Endothelial cell of umbilical vein (primary cell): ENCODE results near the gene GRID1. TPM values are rescaled to one million over a fixed set of nuclear protein-coding genes. Genes with fewer than 3 reads are reported as not detected.

ENCODE experiments used
- BruUV-seq: library from RNA; stranded (reverse); fragments of 400-500 nt; replicated peaks from 2 replicates; lab custom pipeline; 2021; lab: Mats Ljungman, UMichigan
- CTCF ChIA-PET: fragments of 300-600, 350-600 bp; sonication (Branson Sonifier 250); formaldehyde crosslinking; loops from one replicate; lab custom pipeline; 2021; ENCODE audit warnings: antibody characterized with exemption, inconsistent platforms; lab: Charles Lee
- POLR2A ChIA-PET: fragments of 300-600, 350-600 bp; sonication (Branson Sonifier 250); formaldehyde crosslinking; loops from one replicate; lab custom pipeline; 2021; ENCODE audit warnings: antibody characterized with exemption, inconsistent platforms; lab: Charles Lee
- DNase-seq: peaks from one replicate; pipeline ENCODE4 v3.0.0-alpha.2; 2011; ENCODE audit warnings: low read depth, low spot score
- FAIRE-seq: peaks from 2 replicates; lab custom pipeline; 2011; peaks lifted over from hg19 to GRCh38; lab: Jason Lieb, UNC
- H2AFZ ChIP-seq: 2 replicates; pipeline ENCODE4 v1.6.0; 2012; ENCODE audit warnings: low read depth, low read length, control low read depth, inconsistent platforms
- H3K27ac ChIP-seq: 2 replicates; pipeline ENCODE4 v1.5.1; 2011; ENCODE audit warnings: low read depth, mild to moderate bottlenecking, control low read depth, low read length, moderate library complexity; ENCODE audit not compliant: insufficient read depth
- H3K27me3 ChIP-seq, 2 experiments: 2 replicates each; pipeline versions ENCODE4 v1.6.0 to v1.6.1; 2011; ENCODE audit warnings: low read length in 2 of 2, mixed read lengths in 1 of 2; ENCODE audit not compliant: control insufficient read depth in 2 of 2, insufficient read depth in 2 of 2
- H3K36me3 ChIP-seq, 2 experiments: 2 replicates in 1 of 2; 3 replicates in 1 of 2; pipeline ENCODE4 v1.5.1; 2011; ENCODE audit warnings: low read length in 2 of 2, mild to moderate bottlenecking in 1 of 2, moderate library complexity in 1 of 2; ENCODE audit not compliant: control insufficient read depth in 2 of 2, insufficient read depth in 2 of 2; ENCODE audit errors: extremely low read depth in 1 of 2
- H3K4me1 ChIP-seq: 3 replicates; pipeline ENCODE4 v1.5.1; 2011; ENCODE audit warnings: mild to moderate bottlenecking, low read length; ENCODE audit not compliant: control insufficient read depth, insufficient read depth; ENCODE audit errors: extremely low read depth
- H3K4me2 ChIP-seq: 2 replicates; pipeline ENCODE4 v1.6.1; 2011; ENCODE audit warnings: low read length, control low read depth, mixed read lengths; ENCODE audit not compliant: insufficient read depth
- H3K4me3 ChIP-seq, 3 experiments: fragments of 200-600 bp in 1 of 3; sonication (generic), shearing (Covaris generic) in 1 of 3; replicated peaks in 1 of 3; 2 replicates each; pipeline ENCODE4 v1.5.1; 2011 to 2016; ENCODE audit warnings: control low read depth in 3 of 3, low read length in 3 of 3, mild to moderate bottlenecking in 2 of 3, inconsistent platforms in 1 of 3, low read depth in 1 of 3, moderate library complexity in 1 of 3; ENCODE audit not compliant: insufficient read depth in 1 of 3
- H3K79me2 ChIP-seq: 2 replicates; pipeline ENCODE4 v1.6.0; 2012; ENCODE audit warnings: low read length, inconsistent platforms; ENCODE audit not compliant: control insufficient read depth, insufficient read depth
- H3K9ac ChIP-seq: replicated peaks from 2 replicates; pipeline ENCODE3; 2011; ENCODE audit warnings: low read length, control low read depth; ENCODE audit not compliant: insufficient read depth; ENCODE audit errors: extremely low read depth
- H3K9me1 ChIP-seq: replicated peaks from 3 replicates; pipeline ENCODE4 v1.6.0; 2011; ENCODE audit warnings: mild to moderate bottlenecking, low read length; ENCODE audit not compliant: control insufficient read depth, insufficient read depth; ENCODE audit errors: extremely low read depth
- H3K9me3 ChIP-seq: replicated peaks from 2 replicates; pipeline ENCODE4 v1.5.1; 2012; ENCODE audit warnings: low read length, inconsistent platforms; ENCODE audit not compliant: control insufficient read depth, insufficient read depth
- H4K20me1 ChIP-seq: replicated peaks from 2 replicates; pipeline ENCODE3; 2011; ENCODE audit warnings: mild to moderate bottlenecking, low read length; ENCODE audit not compliant: control insufficient read depth, insufficient read depth; ENCODE audit errors: extremely low read depth
- CTCF ChIP-seq, 2 donors: IDR thresholded peaks; 1 replicate in 1 of 2; 2 replicates in 1 of 2; pipeline ENCODE4 v1.5.1; 2011; ENCODE audit warnings: low read length in 2 of 2, mild to moderate bottlenecking in 2 of 2, moderate library complexity in 2 of 2, control low read depth in 1 of 2, inconsistent platforms in 1 of 2, low read depth in 1 of 2; ENCODE audit not compliant: insufficient read depth in 1 of 2; ENCODE audit errors: extremely low read depth in 1 of 2
- EZH2 ChIP-seq: IDR thresholded peaks from 2 replicates; pipeline ENCODE4 v1.6.1; 2012; ENCODE audit warnings: borderline replicate concordance, low read depth, mild to moderate bottlenecking, moderate library complexity, low read length, inconsistent platforms; ENCODE audit not compliant: severe bottlenecking
- FOS ChIP-seq: IDR thresholded peaks from 2 replicates; pipeline ENCODE4 v1.6.1; 2011; ENCODE audit warnings: mild to moderate bottlenecking, low read length, moderate library complexity, borderline replicate concordance; ENCODE audit not compliant: insufficient read depth
- GATA2 ChIP-seq: IDR thresholded peaks from 2 replicates; pipeline ENCODE4 v1.7.0; 2011; ENCODE audit warnings: low read depth, mild to moderate bottlenecking, moderate library complexity, mixed read lengths, low read length; ENCODE audit not compliant: insufficient read length, insufficient read depth
- MAX ChIP-seq: IDR thresholded peaks from 2 replicates; pipeline ENCODE4 v1.6.1; 2011; ENCODE audit not compliant: insufficient read depth, insufficient read length
- MYC ChIP-seq: IDR thresholded peaks from one replicate; pipeline ENCODE4 v1.6.1; 2011; ENCODE audit warnings: mild to moderate bottlenecking, low read depth, low read length
- POLR2A ChIP-seq: IDR thresholded peaks from 2 replicates; pipeline ENCODE4 v1.6.1; 2012; ENCODE audit warnings: low read depth, mild to moderate bottlenecking, control low read depth, low read length
- POLR2AphosphoS5 ChIP-seq: IDR thresholded peaks from 2 replicates; pipeline ENCODE4 v1.6.1; 2012; ENCODE audit warnings: low read depth, mild to moderate bottlenecking, control low read depth, low read length, moderate library complexity; ENCODE audit not compliant: insufficient read depth
- dilution Hi-C: fragments of 300-500 bp; cut with MboI; formaldehyde crosslinking; loops from one replicate; pipeline ENCODE4 v1.15.0; 2019; ENCODE audit warnings: low sequenced_read_pairs; ENCODE audit not compliant: extremely low pct_ligation_motif_present
- intact Hi-C: fragments of 100-400 bp; cut with micrococcal nuclease; formaldehyde crosslinking; loops from one replicate; pipeline ENCODE4 v1.10.0; 2022
- polyA plus RNA-seq, 4 experiments: library from polyadenylated mRNA; depleted of rRNA in 3 of 4; stranded (reverse) in 3 of 4; unstranded in 1 of 4; fragments of >200 nt; gene quantifications; 2 replicates each; pipeline versions ENCODE4 v1.2.1 to v1.2.3, GENCODE V29; 2011 to 2012; ENCODE audit warnings: missing spikeins in 1 of 4
- total RNA-seq: library from RNA; stranded (reverse); gene quantifications from 2 replicates; pipeline ENCODE4 v1.2.3, GENCODE V29; 2021

The GRID1 gene
- total and polyA plus RNA-seq, 2 donors (not counting 3 experiments of a cell fraction or from before 2014, with no cell fraction given): not detected

GRCh38 chr10:85655411-85655810, 711.2 kb downstream of the GRID1 start:
- no peak overlapping the region for H3K9ac ChIP-seq
- no peak overlapping the region for H3K27ac ChIP-seq
- POLR2A ChIA-PET: no interaction called here
- no peak overlapping the region for H3K4me3 ChIP-seq
- no peaks in the 10 kb centered on the region for H3K4me1 ChIP-seq
- no peak for TF ChIP-seq POLR2A
- no peak for TF ChIP-seq CTCF (IDR thresholded peaks at IDR 0.05; ENCODE audit: extremely low read depth in 1 of 2, insufficient read depth in 1 of 2, low read depth in 1 of 2, low read length in 2 of 2)
- no peak for TF ChIP-seq MYC
- no peak for TF ChIP-seq EZH2
- TF ChIP-seq FOS: no peak
- no peaks in the 10 kb centered on the region for H3K79me2 ChIP-seq
- intact Hi-C loops (no loop called here), dilution Hi-C loops (no loop called here)
- H3K9me3 ChIP-seq: no peaks in the 10 kb centered on the region
- no peak overlapping the region for H2AFZ ChIP-seq
- DNase-seq (no peak), FAIRE-seq (no peak)
- H3K27me3 ChIP-seq: no peaks in the 10 kb centered on the region
- no peaks in the 10 kb centered on the region for H3K9me1 ChIP-seq
- no peaks in the 10 kb centered on the region for H3K36me3 ChIP-seq
- CTCF ChIA-PET: no interaction called here
- H3K4me2 ChIP-seq: no peak overlapping the region
- BruUV-seq: no TSS peak
- no peaks in the 10 kb centered on the region for H4K20me1 ChIP-seq

GRCh38 chr10:85651497-85651882, 715.1 kb downstream of the GRID1 start:
- Histone ChIP-seq H3K9ac (no peak overlapping the region), H3K9me1 (no peaks in the 10 kb centered on the region), H3K27me3 (no peaks in the 10 kb centered on the region), H3K4me3 (no peak overlapping the region), H2AFZ (no peak overlapping the region), H3K79me2 (no peaks in the 10 kb centered on the region), H3K4me1 (peaks cover under 1% of the 10 kb centered on the region), H3K9me3 (no peaks in the 10 kb centered on the region), H3K27ac (no peak overlapping the region), H3K4me2 (no peak overlapping the region), H3K36me3 (no peaks in the 10 kb centered on the region), H4K20me1 (no peaks in the 10 kb centered on the region)
- dilution Hi-C loops: no loop called here
- intact Hi-C loops: no loop called here
- ChIA-PET CTCF (no interaction called here), POLR2A (no interaction called here)
- no TSS peak for BruUV-seq
- TF ChIP-seq FOS (no peak), MYC (no peak), CTCF (IDR thresholded peaks at IDR 0.05; ENCODE audit: extremely low read depth in 1 of 2, insufficient read depth in 1 of 2, low read depth in 1 of 2, low read length in 2 of 2) (no peak), MAX (no peak), POLR2AphosphoS5 (no peak), GATA2 (no peak), POLR2A (no peak)
- no peak for FAIRE-seq
- no peak for DNase-seq
